Naive thymus-derived CD4-positive, alpha-beta T cell (primary cell): Measurements from ENCODE around the gene PARD3B. TPM values are rescaled to one million over a fixed set of nuclear protein-coding genes. Genes with fewer than 3 reads are reported as not detected.

ENCODE experiments used
- ATAC-seq: fragments of 150-1000 bp; cut with Tn5 transposase; 2 replicates; pipeline ENCODE4 v1.10.0; 2021; ENCODE audit warnings: mild to moderate bottlenecking, moderate library complexity
- CTCF ChIA-PET: fragments of 350-600 bp; sonication (Branson Sonifier 250); formaldehyde crosslinking; loops from one replicate; lab custom pipeline; 2021; ENCODE audit warnings: antibody characterized with exemption; lab: Charles Lee
- POLR2A ChIA-PET: fragments of 350-600 bp; sonication (Branson Sonifier 250); formaldehyde crosslinking; loops from one replicate; lab custom pipeline; 2021; ENCODE audit warnings: antibody characterized with exemption, inconsistent platforms; lab: Charles Lee
- DNase-seq, 9 donors: peaks; one replicate each; pipeline versions ENCODE4 v3.0.0 to v3.0.0-alpha.2; 2020 to 2022; ENCODE audit warnings: mixed read lengths in 1 of 9
- H3K27ac ChIP-seq: one replicate; pipeline ENCODE4 v1.7.0; 2013; ENCODE audit warnings: mild to moderate bottlenecking, low read depth, low read length, moderate library complexity
- H3K27me3 ChIP-seq, 2 donors: one replicate each; pipeline ENCODE4 v1.7.0; 2013; ENCODE audit warnings: low read length in 2 of 2, mild to moderate bottlenecking in 2 of 2, moderate library complexity in 2 of 2; ENCODE audit not compliant: control insufficient read depth in 2 of 2, insufficient read depth in 2 of 2
- H3K36me3 ChIP-seq, 3 experiments: 1 replicate in 2 of 3; 2 replicates in 1 of 3; pipeline ENCODE4 v1.7.0; 2013; ENCODE audit warnings: low read length in 3 of 3, mild to moderate bottlenecking in 3 of 3, moderate library complexity in 1 of 3; ENCODE audit not compliant: insufficient read depth in 3 of 3, control insufficient read depth in 2 of 3
- H3K4me1 ChIP-seq, 2 donors: one replicate each; pipeline ENCODE4 v1.7.0; 2013; ENCODE audit warnings: low read length in 2 of 2, mild to moderate bottlenecking in 2 of 2, moderate library complexity in 1 of 2; ENCODE audit not compliant: control insufficient read depth in 2 of 2, insufficient read depth in 2 of 2
- H3K4me3 ChIP-seq: 2 replicates; pipeline ENCODE4 v1.7.0; 2013; ENCODE audit warnings: mild to moderate bottlenecking, low read length
- H3K9me3 ChIP-seq, 3 experiments: 1 replicate in 2 of 3; 2 replicates in 1 of 3; pipeline ENCODE4 v1.7.0; 2013; ENCODE audit warnings: low read length in 3 of 3; ENCODE audit not compliant: control insufficient read depth in 2 of 3
- H3K27ac Mint-ChIP-seq, 9 donors: one replicate each; pipeline ENCODE4 v1.8.0; 2020 to 2022; ENCODE audit warnings: mixed read lengths in 9 of 9, mild to moderate bottlenecking in 8 of 9, moderate library complexity in 5 of 9, inconsistent platforms in 2 of 9
- H3K27me3 Mint-ChIP-seq, 5 donors: one replicate each; pipeline ENCODE4 v1.8.0; 2021 to 2022; ENCODE audit warnings: mixed read lengths in 5 of 5, mild to moderate bottlenecking in 1 of 5
- H3K36me3 Mint-ChIP-seq, 5 donors: one replicate each; pipeline ENCODE4 v1.8.0; 2020 to 2022; ENCODE audit warnings: mixed read lengths in 5 of 5, mild to moderate bottlenecking in 3 of 5, inconsistent platforms in 1 of 5
- H3K4me1 Mint-ChIP-seq, 7 donors: one replicate each; pipeline ENCODE4 v1.8.0; 2020 to 2022; ENCODE audit warnings: mixed read lengths in 7 of 7, mild to moderate bottlenecking in 3 of 7, inconsistent platforms in 1 of 7
- H3K4me3 Mint-ChIP-seq, 10 donors: one replicate each; pipeline ENCODE4 v1.8.0; 2020 to 2022; ENCODE audit warnings: mild to moderate bottlenecking in 10 of 10, mixed read lengths in 10 of 10, moderate library complexity in 6 of 10, inconsistent platforms in 2 of 10
- H3K9me3 Mint-ChIP-seq, 11 donors: one replicate each; pipeline ENCODE4 v1.8.0; 2020 to 2022; ENCODE audit warnings: mixed read lengths in 11 of 11, mild to moderate bottlenecking in 4 of 11, inconsistent platforms in 1 of 11, moderate library complexity in 1 of 11
- intact Hi-C, 2 donors: fragments of 100-400 bp; cut with micrococcal nuclease; formaldehyde crosslinking; loops; one replicate each; pipeline ENCODE4 v1.15.1; 2023
- polyA plus RNA-seq, 2 donors: library from polyadenylated mRNA; unstranded; fragments of 300-500 nt; fragmentation: Illumina TruSeq; gene quantifications; one replicate each; pipeline ENCODE4 v1.2.3, GENCODE V29; 2021
- total RNA-seq, 6 experiments: library from RNA in 5 of 6; stranded (reverse) in 5 of 6; gene quantifications; 1 replicate in 5 of 6; 2 replicates in 1 of 6; pipeline ENCODE4 v1.2.3 and lab custom pipeline; 2021 to 2026

Gene PARD3B
- total and polyA plus RNA-seq, 7 experiments from 2014 or later = 0.22 to 4.0 (median 0.87) TPM

- no peaks in the 10 kb centered on the region for H3K4me1 Mint-ChIP-seq
- Histone ChIP-seq H3K9me3 (no peaks in the 10 kb centered on the region), H3K4me3 (no peak overlapping the region), H3K4me1 (no peaks in the 10 kb centered on the region), H3K36me3 (no peaks in the 10 kb centered on the region), H3K27ac (no peak overlapping the region), H3K27me3 (no peaks in the 10 kb centered on the region)
- POLR2A ChIA-PET = no interaction called here
- CTCF ChIA-PET = no interaction called here
- intact Hi-C loops = no loop called here
- H3K9me3 Mint-ChIP-seq = no peaks in the 10 kb centered on the region
- H3K27me3 Mint-ChIP-seq = peaks cover 0 to 7% (median 4%) of the 10 kb centered on the region in 5 donors
- no peak overlapping the region for H3K27ac Mint-ChIP-seq
- H3K4me3 Mint-ChIP-seq = no peak overlapping the region
- ATAC-seq (no peak), DNase-seq (no peak)
- H3K36me3 Mint-ChIP-seq = no peaks in the 10 kb centered on the region
These were observed 845.6 kb downstream of the PARD3B start for GRCh38 chr2:205390866-205391265.

GRCh38 chr2:205401511-205401910 lies 856.2 kb downstream of the PARD3B start:
- intact Hi-C loops = no loop called here
- H3K36me3 Mint-ChIP-seq = no peaks in the 10 kb centered on the region
- no peaks in the 10 kb centered on the region for H3K4me1 Mint-ChIP-seq
- H3K9me3 Mint-ChIP-seq = peaks cover 0 to 1% (median 0%) of the 10 kb centered on the region in 11 donors
- Histone ChIP-seq H3K4me1 (no peaks in the 10 kb centered on the region), H3K4me3 (no peak overlapping the region), H3K27ac (no peak overlapping the region), H3K36me3 (no peaks in the 10 kb centered on the region), H3K27me3 (no peaks in the 10 kb centered on the region), H3K9me3 (no peaks in the 10 kb centered on the region)
- H3K27ac Mint-ChIP-seq = no peak overlapping the region
- no peak for DNase-seq
- ATAC-seq = no peak
- H3K4me3 Mint-ChIP-seq = no peak overlapping the region
- H3K27me3 Mint-ChIP-seq = peaks cover 0 to 24% (median 0%) of the 10 kb centered on the region in 5 donors
- ChIA-PET POLR2A (no interaction called here), CTCF (interaction anchor here (0.5 kb wide), 1 partner anchor 137 kb away, joined by 3 read pairs; no protein-coding TSS in a partner anchor)

GRCh38 chr2:205402011-205402410 lies 856.7 kb downstream of the PARD3B start:
- intact Hi-C loops = no loop called here
- CTCF ChIA-PET = no interaction called here

GRCh38 chr2:205403244-205403825 lies 858.1 kb downstream of the PARD3B start:
- H3K27ac ChIP-seq = no peak overlapping the region
- no peaks in the 10 kb centered on the region for H3K4me1 Mint-ChIP-seq
- H3K9me3 ChIP-seq = no peaks in the 10 kb centered on the region
- peaks cover 0 to 22% (median 0%) of the 10 kb centered on the region in 5 donors for H3K27me3 Mint-ChIP-seq
- POLR2A ChIA-PET = no interaction called here
- no peaks in the 10 kb centered on the region for H3K27me3 ChIP-seq
- H3K4me3 Mint-ChIP-seq = no peak overlapping the region
- no peaks in the 10 kb centered on the region for H3K36me3 ChIP-seq
- intact Hi-C loops = no loop called here
- H3K4me3 ChIP-seq = no peak overlapping the region
- no peak for DNase-seq
- peaks cover 0 to 1% (median 0%) of the 10 kb centered on the region in 11 donors for H3K9me3 Mint-ChIP-seq
- CTCF ChIA-PET = no interaction called here
- no peaks in the 10 kb centered on the region for H3K4me1 ChIP-seq
- no peak for ATAC-seq
- H3K36me3 Mint-ChIP-seq = no peaks in the 10 kb centered on the region
- no peak overlapping the region for H3K27ac Mint-ChIP-seq

More at GRCh38 chr2:205402011-205402410, 856.7 kb downstream of the PARD3B start:
- ATAC-seq = no peak
- H3K36me3 ChIP-seq = no peaks in the 10 kb centered on the region
- no peak overlapping the region for H3K4me3 Mint-ChIP-seq
- no peaks in the 10 kb centered on the region for H3K4me1 Mint-ChIP-seq
- peaks cover 0 to 22% (median 0%) of the 10 kb centered on the region in 5 donors for H3K27me3 Mint-ChIP-seq
- no peaks in the 10 kb centered on the region for H3K36me3 Mint-ChIP-seq
- peaks cover 0 to 1% (median 0%) of the 10 kb centered on the region in 11 donors for H3K9me3 Mint-ChIP-seq
- no peak overlapping the region for H3K27ac ChIP-seq
- POLR2A ChIA-PET = no interaction called here
- no peaks in the 10 kb centered on the region for H3K27me3 ChIP-seq
- H3K27ac Mint-ChIP-seq = no peak overlapping the region
- no peaks in the 10 kb centered on the region for H3K9me3 ChIP-seq
- no peaks in the 10 kb centered on the region for H3K4me1 ChIP-seq
- H3K4me3 ChIP-seq = no peak overlapping the region
- DNase-seq = no peak

GRCh38 chr2:205405194-205405593 lies 859.9 kb downstream of the PARD3B start:
- H3K9me3 Mint-ChIP-seq = no peaks in the 10 kb centered on the region

GRCh38 chr2:205405752-205406151 lies 860.5 kb downstream of the PARD3B start:
- Mint-ChIP-seq H3K27ac (no peak overlapping the region), H3K4me3 (no peak overlapping the region), H3K4me1 (no peaks in the 10 kb centered on the region), H3K36me3 (no peaks in the 10 kb centered on the region), H3K27me3 (peaks cover 0 to 24% (median 0%) of the 10 kb centered on the region in 5 donors), H3K9me3 (no peaks in the 10 kb centered on the region)
- Histone ChIP-seq H3K9me3 (no peaks in the 10 kb centered on the region), H3K36me3 (no peaks in the 10 kb centered on the region), H3K27ac (no peak overlapping the region), H3K4me1 (no peaks in the 10 kb centered on the region), H3K4me3 (no peak overlapping the region), H3K27me3 (no peaks in the 10 kb centered on the region)
- ATAC-seq (no peak), DNase-seq (no peak)
- ChIA-PET POLR2A (no interaction called here), CTCF (interaction anchor here (0.7 to 0.8 kb wide), 2 partner anchors 240 to 890 kb away, joined by 3 read pairs; no protein-coding TSS in a partner anchor)
- intact Hi-C loops = no loop called here

More at GRCh38 chr2:205405194-205405593, 859.9 kb downstream of the PARD3B start:
- DNase-seq = no peak
- intact Hi-C loops = no loop called here
- H3K4me1 Mint-ChIP-seq = no peaks in the 10 kb centered on the region
- H3K36me3 ChIP-seq = no peaks in the 10 kb centered on the region
- ChIA-PET POLR2A (interaction anchor here (0.7 kb wide), 1 partner anchor 530 kb away, joined by 3 read pairs; no protein-coding TSS in a partner anchor), CTCF (no interaction called here)
- peaks cover 0 to 27% (median 0%) of the 10 kb centered on the region in 5 donors for H3K27me3 Mint-ChIP-seq
- no peaks in the 10 kb centered on the region for H3K4me1 ChIP-seq
- no peaks in the 10 kb centered on the region for H3K9me3 ChIP-seq
- no peaks in the 10 kb centered on the region for H3K27me3 ChIP-seq
- no peak overlapping the region for H3K27ac Mint-ChIP-seq
- H3K36me3 Mint-ChIP-seq = no peaks in the 10 kb centered on the region
- no peak overlapping the region for H3K27ac ChIP-seq
- no peak overlapping the region for H3K4me3 Mint-ChIP-seq
- no peak overlapping the region for H3K4me3 ChIP-seq
- no peak for ATAC-seq

- no peaks in the 10 kb centered on the region for H3K4me1 Mint-ChIP-seq
- Histone ChIP-seq H3K27ac (no peak overlapping the region), H3K9me3 (no peaks in the 10 kb centered on the region), H3K4me3 (no peak overlapping the region), H3K4me1 (no peaks in the 10 kb centered on the region), H3K36me3 (no peaks in the 10 kb centered on the region), H3K27me3 (no peaks in the 10 kb centered on the region)
- CTCF ChIA-PET = no interaction called here
- H3K9me3 Mint-ChIP-seq = no peaks in the 10 kb centered on the region
- H3K27ac Mint-ChIP-seq = no peak overlapping the region
- H3K36me3 Mint-ChIP-seq = no peaks in the 10 kb centered on the region
- no peak overlapping the region for H3K4me3 Mint-ChIP-seq
- intact Hi-C loops = no loop called here
- POLR2A ChIA-PET = no interaction called here
- H3K27me3 Mint-ChIP-seq = peaks cover 0 to 21% (median 0%) of the 10 kb centered on the region in 5 donors
- no peak for ATAC-seq
- no peak for DNase-seq
These were observed 862.7 kb downstream of the PARD3B start for GRCh38 chr2:205407984-205408383.
